Heart left ventricle (tissue), 13 donors: Measurements from ENCODE around the gene SLC35F1.

Experiments
- CTCF ChIP-seq, 12 donors: fragments of 200-600 bp; sonication (generic) in 4 of 12; IDR thresholded peaks; one replicate each; pipeline versions ENCODE4 v1.5.0 to v1.8.0; 2018 to 2022; ENCODE audit warnings: antibody characterized with exemption in 12 of 12, mild to moderate bottlenecking in 5 of 12
- POLR2A ChIP-seq, 2 donors: fragments of 450-650 bp; IDR thresholded peaks; one replicate each; pipeline ENCODE4 v1.6.1; 2017; ENCODE audit warnings: antibody characterized with exemption in 2 of 2, mild to moderate bottlenecking in 2 of 2, moderate library complexity in 2 of 2
- donor health status: ischemic (EF 13 %, LVEDD 7.1; RV severe dilation, severe dysfunction).
- donor health status: DM: no; HTN: yes; CAD: no.
- donor health status: DM: no; HTN: no; CAD: no.
- donor health status: ischemic (EF 25% LVEDD 6.9; RV normal size, moderate dysfunction).
- donor health status: ischemic (EF 25% LVEDD 5.7; RV mildly dilated, moderate dysfunction).
- donor health status: ischemic (EF 35%, LVEDD 5.7; RV mildly dilated, moderate dysfunction).
- donor health status: nonischemic (EF 11% LVEDD 7.7; RV severe dilation, severe dysfunction).
- donor health status: DM: yes; HTN: yes; CAD: no.
- donor health status: PGD.
- donor health status: ischemic (EF 29% LVEDD 5.4; RV normal size, mild dysfunction).
- donor health status: nonischemic (EF 23%, LVEDD 6.1; RV moderate dilation, normal function).

DNA sequence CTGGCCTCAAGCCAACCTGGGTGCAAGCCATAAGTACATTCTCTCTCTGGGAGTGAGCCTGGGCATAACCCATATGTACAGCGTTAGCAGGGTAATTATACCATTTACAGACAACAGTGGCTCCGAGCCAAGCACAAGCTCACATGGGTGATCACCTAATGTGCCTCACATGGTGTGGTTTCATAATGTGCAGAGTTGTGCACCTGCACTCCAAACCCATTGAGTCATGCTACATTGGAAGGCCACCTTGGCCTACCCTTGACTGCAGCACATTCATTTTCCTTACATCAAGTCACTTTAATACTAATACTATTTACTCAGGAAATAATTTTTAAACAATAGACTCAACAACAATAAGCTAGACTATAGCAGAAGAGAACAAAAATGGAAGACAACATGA is 446.5 kb downstream of the SLC35F1 start:
- TF ChIP-seq CTCF (IDR thresholded peaks at IDR 0.05), result no peak
- no peak for TF ChIP-seq POLR2A (IDR thresholded peaks at IDR 0.05)
